Astrocyte (in vitro differentiated cells and primary cell): ENCODE results near the gene BTF3. TPM values are rescaled to one million over a fixed set of nuclear protein-coding genes. Genes with fewer than 3 reads are reported as not detected.
"Not testable (repeated sequence)": the region's sequence is repeated elsewhere in the genome, so short reads cannot be mapped to it uniquely, and the experiment has no call there.

Experiments used
- DNase-seq: peaks from one replicate; pipeline ENCODE4 v3.0.0-alpha.2; 2010; ENCODE audit warnings: low read depth
- FAIRE-seq: peaks from 2 replicates; lab custom pipeline; 2011; peaks lifted over from hg19 to GRCh38; lab: Jason Lieb, UNC
- H2AFZ ChIP-seq: 2 replicates; pipeline ENCODE4 v1.6.0; 2012; ENCODE audit warnings: low read depth, low read length, inconsistent platforms
- H3K27ac ChIP-seq: 2 replicates; pipeline ENCODE4 v1.5.1; 2011; ENCODE audit warnings: low read depth, low read length, inconsistent platforms
- H3K27me3 ChIP-seq: 2 replicates; pipeline ENCODE4 v1.6.0; 2011; ENCODE audit warnings: low read length, inconsistent platforms; ENCODE audit not compliant: insufficient read depth
- H3K36me3 ChIP-seq: 2 replicates; pipeline ENCODE4 v1.5.1; 2011; ENCODE audit warnings: low read length, inconsistent platforms; ENCODE audit not compliant: insufficient read depth
- H3K4me1 ChIP-seq: 2 replicates; pipeline ENCODE4 v1.5.1; 2011; ENCODE audit warnings: low read length, inconsistent platforms; ENCODE audit not compliant: insufficient read depth
- H3K4me2 ChIP-seq: 2 replicates; pipeline ENCODE4 v1.6.0; 2012; ENCODE audit warnings: low read length, inconsistent platforms
- H3K4me3 ChIP-seq: 2 replicates; pipeline ENCODE4 v1.5.1; 2011; ENCODE audit warnings: low read depth, mild to moderate bottlenecking, low read length, inconsistent platforms; ENCODE audit not compliant: insufficient read depth
- H3K79me2 ChIP-seq: 2 replicates; pipeline ENCODE4 v1.6.0; 2012; ENCODE audit warnings: mild to moderate bottlenecking, low read length, inconsistent platforms; ENCODE audit not compliant: insufficient read depth
- H3K9ac ChIP-seq: 2 replicates; pipeline ENCODE4 v1.6.0; 2012; ENCODE audit warnings: mild to moderate bottlenecking, low read length, inconsistent platforms
- H3K9me3 ChIP-seq: 2 replicates; pipeline ENCODE4 v1.5.1; 2012; ENCODE audit warnings: low read depth, mild to moderate bottlenecking, low read length, inconsistent platforms; ENCODE audit not compliant: insufficient read depth
- H4K20me1 ChIP-seq: 2 replicates; pipeline ENCODE4 v1.6.0; 2012; ENCODE audit warnings: low read length, inconsistent platforms; ENCODE audit not compliant: insufficient read depth
- H3K27ac Mint-ChIP-seq: one replicate; pipeline ENCODE4 v1.8.0; 2021; ENCODE audit warnings: mild to moderate bottlenecking, mixed read lengths; ENCODE audit not compliant: unreplicated experiment
- H3K27me3 Mint-ChIP-seq: one replicate; pipeline ENCODE4 v1.8.0; 2021; ENCODE audit warnings: low read depth, mixed read lengths; ENCODE audit not compliant: unreplicated experiment
- H3K36me3 Mint-ChIP-seq: one replicate; pipeline ENCODE4 v1.8.0; 2021; ENCODE audit warnings: low read depth, mixed read lengths; ENCODE audit not compliant: unreplicated experiment
- H3K4me1 Mint-ChIP-seq: one replicate; pipeline ENCODE4 v1.8.0; 2021; ENCODE audit warnings: low read depth, mixed read lengths; ENCODE audit not compliant: unreplicated experiment
- H3K4me3 Mint-ChIP-seq: one replicate; pipeline ENCODE4 v1.8.0; 2021; ENCODE audit warnings: mild to moderate bottlenecking, moderate library complexity, mixed read lengths; ENCODE audit not compliant: unreplicated experiment
- H3K9me3 Mint-ChIP-seq: one replicate; pipeline ENCODE4 v1.8.0; 2021; ENCODE audit warnings: mild to moderate bottlenecking, mixed read lengths; ENCODE audit not compliant: unreplicated experiment
- EZH2 ChIP-seq: IDR thresholded peaks from 2 replicates; pipeline ENCODE4 v1.6.1; 2012; ENCODE audit warnings: mild to moderate bottlenecking, low read length, inconsistent platforms; ENCODE audit not compliant: insufficient read depth
- total RNA-seq: library from RNA; stranded (reverse); gene quantifications from 2 replicates; pipeline ENCODE4 v1.2.1, GENCODE V29; 2021
- TF ChIP-seq, protein P1 (sequence below): IDR thresholded peaks from 2 replicates; pipeline ENCODE4 v1.5.1; 2011; ENCODE audit warnings: low read depth, mild to moderate bottlenecking, inconsistent platforms, low read length, moderate library complexity; ENCODE audit not compliant: insufficient read depth

BTF3 gene
- total RNA-seq, 1 donor from 2014 or later, result 524 TPM

DNA sequence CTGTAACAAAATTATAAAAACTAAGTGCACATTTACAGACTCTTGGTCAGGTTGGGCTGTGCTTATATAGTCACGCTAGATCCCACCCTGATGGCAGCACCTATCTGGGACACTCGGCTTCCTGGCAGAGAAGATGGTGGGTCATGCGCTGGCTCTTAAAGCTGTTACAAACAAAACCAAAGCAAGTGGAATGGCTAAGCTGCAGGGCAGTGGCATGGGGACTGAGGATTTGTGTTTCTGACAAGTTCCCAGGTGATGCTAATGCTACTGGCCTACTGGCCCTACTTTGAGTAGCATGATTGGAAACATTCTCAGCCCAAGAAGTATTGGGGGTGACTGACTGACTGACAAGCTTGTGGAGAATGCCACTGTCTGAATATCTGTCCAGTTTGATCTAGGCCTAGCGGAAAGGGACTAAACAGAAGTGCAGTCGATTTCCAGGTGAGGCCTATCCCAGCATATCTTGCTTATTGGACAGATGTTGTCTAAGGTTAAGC, 8.3 kb downstream of the BTF3 start:
- Histone ChIP-seq H3K4me2 (no peak overlapping the region), H3K9me3 (no peaks in the 10 kb centered on the region), H2AFZ (no peak overlapping the region), H3K9ac (no peak overlapping the region), H3K79me2 (peaks cover 29% of the 10 kb centered on the region), H3K4me1 (no peaks in the 10 kb centered on the region), H4K20me1 (peaks cover 30% of the 10 kb centered on the region), H3K27ac (no peak overlapping the region), H3K36me3 (peaks cover 45% of the 10 kb centered on the region), H3K27me3 (no peaks in the 10 kb centered on the region), H3K4me3 (no peak overlapping the region)
- DNase-seq (no peak), FAIRE-seq (no peak)
- peaks cover 7% of the 10 kb centered on the region for H3K36me3 Mint-ChIP-seq
- H3K9me3 Mint-ChIP-seq, result no peaks in the 10 kb centered on the region
- no peak overlapping the region for H3K27ac Mint-ChIP-seq
- H3K27me3 Mint-ChIP-seq, result no peaks in the 10 kb centered on the region
- H3K4me3 Mint-ChIP-seq, result no peak overlapping the region
- peaks cover 12% of the 10 kb centered on the region for H3K4me1 Mint-ChIP-seq
- TF ChIP-seq, protein P1, sequence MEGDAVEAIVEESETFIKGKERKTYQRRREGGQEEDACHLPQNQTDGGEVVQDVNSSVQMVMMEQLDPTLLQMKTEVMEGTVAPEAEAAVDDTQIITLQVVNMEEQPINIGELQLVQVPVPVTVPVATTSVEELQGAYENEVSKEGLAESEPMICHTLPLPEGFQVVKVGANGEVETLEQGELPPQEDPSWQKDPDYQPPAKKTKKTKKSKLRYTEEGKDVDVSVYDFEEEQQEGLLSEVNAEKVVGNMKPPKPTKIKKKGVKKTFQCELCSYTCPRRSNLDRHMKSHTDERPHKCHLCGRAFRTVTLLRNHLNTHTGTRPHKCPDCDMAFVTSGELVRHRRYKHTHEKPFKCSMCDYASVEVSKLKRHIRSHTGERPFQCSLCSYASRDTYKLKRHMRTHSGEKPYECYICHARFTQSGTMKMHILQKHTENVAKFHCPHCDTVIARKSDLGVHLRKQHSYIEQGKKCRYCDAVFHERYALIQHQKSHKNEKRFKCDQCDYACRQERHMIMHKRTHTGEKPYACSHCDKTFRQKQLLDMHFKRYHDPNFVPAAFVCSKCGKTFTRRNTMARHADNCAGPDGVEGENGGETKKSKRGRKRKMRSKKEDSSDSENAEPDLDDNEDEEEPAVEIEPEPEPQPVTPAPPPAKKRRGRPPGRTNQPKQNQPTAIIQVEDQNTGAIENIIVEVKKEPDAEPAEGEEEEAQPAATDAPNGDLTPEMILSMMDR, result no peak
- no peak for TF ChIP-seq EZH2

DNA sequence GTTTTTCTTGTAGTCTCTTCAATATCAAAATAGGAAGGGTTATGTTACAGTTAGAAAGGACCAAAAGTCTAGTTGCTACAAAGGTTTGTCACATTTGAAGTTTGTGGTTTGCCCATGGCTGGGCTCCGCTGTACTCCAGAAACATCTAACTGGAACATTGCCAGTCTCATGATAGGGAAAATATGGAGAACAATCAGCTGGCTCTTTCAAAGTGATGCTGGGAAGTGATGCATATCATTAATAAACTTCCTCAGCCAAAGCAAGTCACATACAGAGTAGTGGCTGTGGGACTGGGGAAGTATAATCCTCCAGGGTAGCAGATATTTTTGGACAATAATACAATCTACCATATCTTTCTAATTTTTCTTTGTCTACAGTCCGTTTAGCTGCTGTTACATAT, 8.8 kb downstream of the BTF3 start:
- Mint-ChIP-seq H3K36me3 (peaks cover 7% of the 10 kb centered on the region), H3K27ac (no peak overlapping the region), H3K9me3 (no peaks in the 10 kb centered on the region), H3K4me3 (no peak overlapping the region), H3K4me1 (peaks cover 12% of the 10 kb centered on the region), H3K27me3 (no peaks in the 10 kb centered on the region)
- H3K9ac ChIP-seq, result no peak overlapping the region
- H3K36me3 ChIP-seq, result peaks cover 44% of the 10 kb centered on the region
- TF ChIP-seq EZH2, result no peak
- TF ChIP-seq, protein P1, result no peak
- H3K79me2 ChIP-seq, result peaks cover 23% of the 10 kb centered on the region
- no peaks in the 10 kb centered on the region for H3K4me1 ChIP-seq
- no peak overlapping the region for H3K4me2 ChIP-seq
- no peak overlapping the region for H3K4me3 ChIP-seq
- H3K9me3 ChIP-seq, result no peaks in the 10 kb centered on the region
- no peak overlapping the region for H3K27ac ChIP-seq
- DNase-seq, result no peak
- no peaks in the 10 kb centered on the region for H3K27me3 ChIP-seq
- H2AFZ ChIP-seq, result no peak overlapping the region
- FAIRE-seq, result no peak
- peaks cover 25% of the 10 kb centered on the region for H4K20me1 ChIP-seq

DNA sequence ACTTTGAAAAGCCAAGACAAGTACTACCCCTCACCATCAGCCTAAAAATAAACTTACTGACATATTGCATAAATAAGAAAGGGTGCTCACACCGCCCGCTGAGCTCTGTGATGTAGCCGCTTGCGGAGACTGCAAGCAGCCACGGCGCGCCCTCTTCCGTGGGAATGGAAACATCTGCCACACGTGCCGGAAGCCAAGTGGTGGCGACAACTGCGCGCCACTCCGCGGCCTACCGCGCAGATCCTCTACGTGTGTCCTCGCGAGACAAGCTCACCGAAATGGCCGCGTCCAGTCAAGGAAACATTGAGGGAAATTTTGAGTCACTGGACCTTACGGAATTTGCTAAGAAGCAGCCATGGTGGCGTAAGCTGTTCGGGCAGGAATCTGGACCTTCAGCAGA, 10.3 kb downstream of the BTF3 start:
- H3K79me2 ChIP-seq, DNase-seq, H3K36me3 Mint-ChIP-seq, H3K27me3 Mint-ChIP-seq, H3K4me3 ChIP-seq, H3K9ac ChIP-seq, FAIRE-seq, H3K27ac Mint-ChIP-seq, H2AFZ ChIP-seq, H3K4me1 Mint-ChIP-seq, H3K4me2 ChIP-seq, H3K9me3 ChIP-seq, H3K27me3 ChIP-seq, H3K9me3 Mint-ChIP-seq, H3K27ac ChIP-seq, H3K4me1 ChIP-seq, H3K4me3 Mint-ChIP-seq: not testable (repeated sequence)
- Histone ChIP-seq H3K36me3 (peaks cover 31% of the 10 kb centered on the region), H4K20me1 (peaks cover 13% of the 10 kb centered on the region)
